Astrocyte of the spinal cord (primary cell): ENCODE data around the gene GRB14.

ENCODE experiments used
- DNase-seq: peaks from one replicate; pipeline ENCODE4 v3.0.0; 2011; ENCODE audit warnings: low read depth, low spot score
- H3K4me3 ChIP-seq: 2 replicates; pipeline ENCODE4 v1.5.1; 2011; ENCODE audit warnings: low read depth, mild to moderate bottlenecking, low read length, moderate library complexity
- CTCF ChIP-seq: IDR thresholded peaks from 2 replicates; pipeline ENCODE4 v1.5.1; 2012; ENCODE audit warnings: low read depth, mild to moderate bottlenecking, low read length, inconsistent platforms
- in situ Hi-C: cut with HindIII; loops from 2 replicates; pipeline ENCODE4 v1.10.0; 2017; ENCODE audit warnings: low sequenced_read_pairs

Gene GRB14

GRCh38 chr2:164447660-164448059, 173.6 kb downstream of the GRB14 start:
- no peak overlapping the region for H3K4me3 ChIP-seq
- TF ChIP-seq CTCF: no peak
- in situ Hi-C loops: no loop called here

More at GRCh38 chr2:164447660-164448059, 173.6 kb downstream of the GRB14 start:
- no peak for DNase-seq
